RPMI7951 (cell line): ENCODE results near the gene RABL2B. TPM values are rescaled to one million over a fixed set of nuclear protein-coding genes. Genes with fewer than 3 reads are reported as not detected.

Source experiments
- DNase-seq: peaks from one replicate; pipeline ENCODE4 v3.0.0-alpha.2; 2012; ENCODE audit warnings: low read depth
- total RNA-seq: library from RNA; depleted of rRNA; stranded (reverse); fragments of >200 nt; shearing (Covaris generic); gene quantifications from 2 replicates; pipeline ENCODE4 v1.2.3, GENCODE V29; 2014; rRNA removed

RABL2B gene
- total RNA-seq, 1 experiment from 2014 or later: 6.8 TPM

DNA sequence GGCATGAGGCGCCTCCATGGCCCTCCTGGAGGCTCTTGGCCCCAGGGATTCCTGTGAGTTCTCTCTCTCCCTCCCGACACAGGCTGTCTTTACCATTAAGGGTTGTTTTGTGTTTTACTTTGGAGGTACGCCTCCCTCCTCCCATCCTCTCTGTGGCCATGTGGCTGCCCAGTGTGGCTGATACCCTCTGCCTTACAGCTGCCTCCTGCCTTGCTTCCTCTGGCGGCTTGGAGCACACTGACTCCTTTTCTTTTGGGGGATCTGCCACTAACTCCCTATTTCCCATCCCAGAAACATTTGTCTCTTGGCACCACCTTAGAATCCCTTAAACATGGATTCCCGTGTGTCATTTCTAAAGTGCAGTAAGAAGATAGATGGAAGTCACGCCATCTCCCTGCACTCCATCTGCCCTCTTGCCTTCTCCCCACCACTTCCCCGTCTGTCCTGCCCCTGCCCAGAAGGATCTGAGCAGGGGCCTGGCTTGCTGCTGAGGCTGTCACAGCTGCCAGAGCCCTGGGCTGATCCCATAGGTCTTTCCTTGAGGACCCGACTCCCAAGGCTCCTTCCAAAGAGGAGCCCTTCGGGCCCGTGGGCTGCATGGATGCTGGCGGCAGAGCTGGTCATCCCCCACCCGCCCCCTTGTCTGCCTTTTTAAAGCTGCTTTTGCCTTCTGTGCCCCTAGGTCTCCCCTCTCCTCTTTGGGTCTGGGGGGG is 60.6 kb downstream of the RABL2B start:
- DNase-seq: no peak

DNA sequence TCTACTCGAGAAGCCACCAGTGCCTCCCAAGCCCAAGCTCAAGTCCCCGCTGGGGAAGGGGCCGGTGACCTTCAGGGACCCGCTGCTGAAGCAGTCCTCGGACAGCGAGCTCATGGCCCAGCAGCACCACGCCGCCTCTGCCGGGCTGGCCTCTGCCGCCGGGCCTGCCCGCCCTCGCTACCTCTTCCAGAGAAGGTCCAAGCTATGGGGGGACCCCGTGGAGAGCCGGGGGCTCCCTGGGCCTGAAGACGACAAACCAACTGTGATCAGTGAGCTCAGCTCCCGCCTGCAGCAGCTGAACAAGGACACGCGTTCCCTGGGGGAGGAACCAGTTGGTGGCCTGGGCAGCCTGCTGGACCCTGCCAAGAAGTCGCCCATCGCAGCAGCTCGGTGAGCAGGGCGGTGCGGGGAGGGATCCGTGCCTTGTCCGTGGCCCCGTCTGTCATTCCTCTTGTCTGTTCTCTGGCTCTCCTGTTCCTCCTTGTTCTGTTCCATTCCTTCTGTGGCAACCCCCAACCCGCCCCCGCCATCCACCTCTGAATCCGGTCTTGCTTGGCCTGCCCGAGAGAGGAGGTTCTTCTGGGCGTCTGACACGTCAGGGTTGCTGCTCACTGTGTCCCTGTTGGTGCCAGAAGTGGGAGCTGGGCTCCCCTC is 61.3 kb downstream of the RABL2B start:
- DNase-seq: no peak

GRCh38 chr22:50721257-50721844 is 62.1 kb downstream of the RABL2B start:
- DNase-seq: no peak

DNA sequence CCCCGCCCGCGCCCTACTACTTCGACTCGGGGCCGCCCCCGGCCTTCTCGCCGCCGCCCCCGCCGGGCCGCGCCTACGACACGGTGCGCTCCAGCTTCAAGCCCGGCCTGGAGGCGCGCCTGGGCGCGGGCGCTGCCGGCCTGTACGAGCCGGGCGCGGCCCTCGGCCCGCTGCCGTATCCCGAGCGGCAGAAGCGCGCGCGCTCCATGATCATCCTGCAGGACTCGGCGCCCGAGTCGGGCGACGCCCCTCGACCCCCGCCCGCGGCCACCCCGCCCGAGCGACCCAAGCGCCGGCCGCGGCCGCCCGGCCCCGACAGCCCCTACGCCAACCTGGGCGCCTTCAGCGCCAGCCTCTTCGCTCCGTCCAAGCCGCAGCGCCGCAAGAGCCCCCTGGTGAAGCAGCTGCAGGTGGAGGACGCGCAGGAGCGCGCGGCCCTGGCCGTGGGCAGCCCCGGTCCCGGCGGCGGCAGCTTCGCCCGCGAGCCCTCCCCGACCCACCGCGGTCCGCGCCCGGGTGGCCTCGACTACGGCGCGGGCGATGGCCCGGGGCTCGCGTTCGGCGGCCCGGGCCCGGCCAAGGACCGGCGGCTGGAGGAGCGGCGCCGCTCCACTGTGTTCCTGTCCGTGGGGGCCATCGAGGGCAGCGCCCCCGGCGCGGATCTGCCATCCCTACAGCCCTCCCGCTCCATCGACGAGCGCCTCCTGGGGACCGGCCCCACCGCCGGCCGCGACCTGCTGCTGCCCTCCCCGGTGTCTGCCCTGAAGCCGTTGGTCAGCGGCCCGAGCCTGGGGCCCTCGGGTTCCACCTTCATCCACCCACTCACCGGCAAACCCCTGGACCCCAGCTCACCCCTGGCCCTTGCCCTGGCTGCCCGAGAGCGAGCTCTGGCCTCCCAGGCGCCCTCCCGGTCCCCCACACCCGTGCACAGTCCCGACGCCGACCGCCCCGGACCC is 62.9 kb downstream of the RABL2B start:
- no peak for DNase-seq

DNA sequence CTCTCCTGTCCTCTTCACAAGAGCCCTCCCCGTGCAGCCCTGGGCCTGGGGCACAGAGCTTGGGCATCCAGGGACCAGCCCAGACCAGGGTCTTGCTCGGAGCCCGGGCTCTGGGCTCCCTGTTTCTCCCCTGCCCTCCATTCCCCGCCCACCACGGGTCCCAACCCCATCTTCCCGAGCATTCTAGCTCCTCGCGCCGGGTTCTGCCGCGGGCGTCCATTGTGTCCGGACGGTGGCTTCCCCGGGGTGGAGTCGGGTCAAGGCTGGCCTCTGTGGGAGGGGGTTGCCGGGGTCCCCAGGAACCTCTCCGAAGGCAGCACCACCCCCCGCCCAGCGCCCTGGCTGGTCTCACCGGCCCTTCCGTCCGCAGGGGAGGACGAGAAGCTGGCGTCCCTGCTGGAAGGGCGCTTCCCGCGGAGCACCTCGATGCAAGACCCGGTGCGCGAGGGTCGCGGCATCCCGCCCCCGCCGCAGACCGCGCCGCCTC is 63.6 kb downstream of the RABL2B start:
- no peak for DNase-seq

DNA sequence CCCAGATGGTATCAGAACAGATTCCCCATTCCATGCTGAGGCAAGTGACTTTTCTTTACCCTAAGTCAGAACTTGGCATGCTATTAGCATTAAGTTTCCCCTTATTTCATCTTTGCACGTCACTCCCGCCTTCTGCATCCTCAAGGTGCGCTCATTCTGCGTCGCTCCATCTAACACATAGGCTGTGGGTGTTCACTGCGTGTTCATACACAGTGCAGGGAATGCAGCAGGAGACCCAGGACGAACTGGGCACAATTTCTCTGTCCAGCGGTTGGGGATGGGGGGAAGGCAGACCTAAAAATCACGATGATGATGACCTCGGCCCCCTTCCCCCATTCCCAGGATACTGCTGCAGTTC is 65.1 kb downstream of the RABL2B start:
- no peak for DNase-seq

DNA sequence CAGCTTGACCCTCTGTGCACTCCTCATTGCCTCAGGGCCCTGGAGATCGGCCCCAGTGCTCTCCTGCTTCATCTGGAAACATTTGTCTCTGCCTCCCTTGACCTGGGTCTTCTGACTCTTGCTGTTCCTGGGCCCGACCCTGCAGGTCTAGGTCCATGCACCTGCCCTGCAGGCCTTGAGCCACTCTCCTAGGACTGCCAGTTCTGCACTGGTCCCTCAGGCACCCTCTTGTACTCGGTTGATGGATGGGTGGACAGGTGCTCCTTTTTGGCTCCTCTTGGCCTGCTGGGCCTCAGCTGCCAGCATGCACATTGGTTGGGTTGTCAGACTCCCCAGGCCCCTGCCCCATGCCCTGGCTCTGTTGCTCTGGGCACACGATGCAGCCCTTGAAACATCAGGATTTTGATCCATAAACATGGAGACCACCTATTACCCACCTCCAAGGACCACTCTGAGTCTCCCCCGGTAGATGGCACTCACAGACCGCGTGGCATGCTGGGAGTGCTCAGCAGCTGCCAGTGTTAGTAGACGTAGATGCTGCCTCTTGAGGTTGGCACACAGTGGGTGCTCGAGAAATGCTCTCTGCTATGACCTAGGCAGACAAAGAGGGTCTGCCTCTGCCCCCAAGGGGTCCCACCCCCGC is 65.6 kb downstream of the RABL2B start:
- no peak for DNase-seq

Other genes with a start within 250 kb of the RABL2B start
- not detected in 2 replicates for gene KLHDC7B, start 237.7 kb downstream of the RABL2B start, total RNA-seq
- gene SYCE3, start 220.7 kb downstream of the RABL2B start, total RNA-seq: not detected in 2 replicates
- 4.8 and 5.0 TPM in 2 replicates for gene CPT1B, start 205.2 kb downstream of the RABL2B start, total RNA-seq
- 24.2 and 26.1 TPM in 2 replicates for gene CHKB, start 200.8 kb downstream of the RABL2B start, total RNA-seq
- gene MAPK8IP2, start 182.8 kb downstream of the RABL2B start, total RNA-seq: under 0.01 and 0.39 TPM in 2 replicates
- 8.1 and 14.5 TPM in 2 replicates for gene ARSA, start 155.5 kb downstream of the RABL2B start, total RNA-seq
- gene SHANK3, start 110.8 kb downstream of the RABL2B start, total RNA-seq: 0.10 and 0.12 TPM in 2 replicates
- gene ACR, start 45.4 kb downstream of the RABL2B start, total RNA-seq: not detected in 2 replicates